ENCODE data around the gene KCTD7. TPM values are rescaled to one million over a fixed set of nuclear protein-coding genes. Genes with fewer than 3 reads are reported as not detected.

KCTD7 gene
- total and polyA plus RNA-seq, 2 of the 13 experiments (the other 11 are each of a cell fraction or from before 2014, with no cell fraction given): 7.3 to 13.5 TPM

- TF ChIP-seq SNAI1 (CRISPR knock-in tag; IDR thresholded peaks at IDR 0.05; ENCODE audit: borderline replicate concordance): peak; percentile 46; the same call in 1 of the 2 replicates
- 0 out of 2 replicates have a peak, but pooled peaks have one; percentile 1 for TF ChIP-seq ZNF225 (CRISPR knock-in tag; IDR thresholded peaks at IDR 0.05)
- peak; percentile 65; the same call in 1 of the 2 replicates for TF ChIP-seq THRA (CRISPR knock-in tag; IDR thresholded peaks at IDR 0.05; ENCODE audit: borderline replicate concordance)
- peak; percentile 35; the same call in 1 of the 2 replicates for TF ChIP-seq SOX13 (IDR thresholded peaks at IDR 0.05)
- no peak for TF ChIP-seq SOX13 (CRISPR knock-in tag; conservative IDR thresholded peaks at IDR 0.05 in 1 of 2, IDR thresholded peaks at IDR 0.05 in 1 of 2)
- TF ChIP-seq ZNF431 (CRISPR knock-in tag; IDR thresholded peaks at IDR 0.05; ENCODE audit: borderline replicate concordance, low read depth): peak; percentile 65; the same call in 1 of the 2 replicates
- TF ChIP-seq ZKSCAN8 (CRISPR knock-in tag; IDR thresholded peaks at IDR 0.05; ENCODE audit: borderline replicate concordance): 0 out of 2 replicates have a peak, but pooled peaks have one; percentile 13
- 0 out of 2 replicates have a peak, but pooled peaks have one; percentile 29 for TF ChIP-seq ZNF746 (CRISPR knock-in tag; IDR thresholded peaks at IDR 0.05)
- peak; percentile 62 for TF ChIP-seq SP2 (CRISPR knock-in tag; IDR thresholded peaks at IDR 0.05)
- no peak for TF ChIP-seq ZBTB44 (CRISPR knock-in tag; IDR thresholded peaks at IDR 0.05)
- TF ChIP-seq GATAD1 (CRISPR knock-in tag; IDR thresholded peaks at IDR 0.05): peak; percentile 91
- peak; percentile 92 for TF ChIP-seq YEATS2 (CRISPR knock-in tag; IDR thresholded peaks at IDR 0.05; ENCODE audit: borderline replicate concordance)
- peak; percentile 80 for TF ChIP-seq ZHX2 (IDR thresholded peaks at IDR 0.05; ENCODE audit: low read depth)
- TF ChIP-seq ZHX2 (CRISPR knock-in tag; IDR thresholded peaks at IDR 0.05; ENCODE audit: borderline replicate concordance): no peak
- TF ChIP-seq TAF1 (CRISPR knock-in tag; IDR thresholded peaks at IDR 0.05): peak; percentile 77
- 0 out of 2 replicates have a peak, but pooled peaks have one; percentile 47 for TF ChIP-seq NRL (CRISPR knock-in tag; IDR thresholded peaks at IDR 0.05; ENCODE audit: borderline replicate concordance)
- TF ChIP-seq BRF2 (CRISPR knock-in tag; IDR thresholded peaks at IDR 0.05): 0 out of 2 replicates have a peak, but pooled peaks have one; percentile 32
- TF ChIP-seq ZNF335 (CRISPR knock-in tag; IDR thresholded peaks at IDR 0.05): 0 out of 2 replicates have a peak, but pooled peaks have one; percentile 27
Measured at GRCh38 chr7:66591799-66592596, 36.7 kb upstream of the KCTD7 start (continued).

Data from HepG2 (cell line).